Activated T-helper 17 cell treated with anti-CD3 and anti-CD28 coated beads, Interleukin-2, amount 50 U/mL, for 72 hours (primary cell): Measurements from ENCODE around the gene TPST1. TPM values are rescaled to one million over a fixed set of nuclear protein-coding genes. Genes with fewer than 3 reads are reported as not detected.

Experiments used
- ATAC-seq: fragments of 150-1000 bp; cut with Tn5 transposase; replicated peaks from 2 replicates; pipeline ENCODE4 v1.10.0; 2021; ENCODE audit warnings: mild to moderate bottlenecking, moderate library complexity
- H3K27ac Mint-ChIP-seq: one replicate; pipeline ENCODE4 v1.8.0; 2022; ENCODE audit warnings: mixed read lengths
- H3K27me3 Mint-ChIP-seq: one replicate; pipeline ENCODE4 v1.8.0; 2022; ENCODE audit warnings: mixed read lengths
- H3K36me3 Mint-ChIP-seq: one replicate; pipeline ENCODE4 v1.8.0; 2022; ENCODE audit warnings: low read depth, mild to moderate bottlenecking, mixed read lengths
- H3K4me1 Mint-ChIP-seq: one replicate; pipeline ENCODE4 v1.8.0; 2022; ENCODE audit warnings: mixed read lengths
- H3K4me3 Mint-ChIP-seq: one replicate; pipeline ENCODE4 v1.8.0; 2022; ENCODE audit warnings: mild to moderate bottlenecking, mixed read lengths
- H3K9me3 Mint-ChIP-seq: one replicate; pipeline ENCODE4 v1.8.0; 2022; ENCODE audit warnings: mixed read lengths
- total RNA-seq, 2 donors: library from RNA; stranded (reverse); gene quantifications; one replicate each; pipeline ENCODE4 v1.2.3, GENCODE V29; 2022

Gene TPST1
- total RNA-seq, 2 donors from 2014 or later, result 0.84 to 0.93 TPM

DNA sequence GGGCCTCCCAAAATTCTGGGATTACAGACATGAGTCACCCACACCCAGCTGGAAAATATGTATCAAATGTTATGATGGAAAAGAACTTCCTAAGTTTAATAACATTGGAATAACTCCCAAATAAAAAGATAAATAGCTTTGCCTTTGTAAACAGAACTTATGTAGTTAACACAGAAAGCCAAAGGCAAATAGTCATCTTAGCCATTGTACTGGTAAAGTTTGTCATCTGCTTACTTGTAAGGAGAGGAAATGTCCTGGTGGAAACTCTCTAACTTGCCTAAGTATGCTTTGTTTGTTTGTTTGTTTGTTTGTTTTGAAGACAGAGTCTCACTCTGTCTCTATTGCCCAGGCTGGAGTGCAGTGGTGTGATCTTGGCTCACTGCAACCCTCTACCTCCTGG is 23.8 kb upstream of the TPST1 start:
- ATAC-seq, result no peak
- Mint-ChIP-seq H3K9me3 (no peaks in the 10 kb centered on the region), H3K36me3 (no peaks in the 10 kb centered on the region), H3K4me1 (no peaks in the 10 kb centered on the region), H3K4me3 (no peak overlapping the region), H3K27me3 (no peaks in the 10 kb centered on the region), H3K27ac (no peak overlapping the region)

DNA sequence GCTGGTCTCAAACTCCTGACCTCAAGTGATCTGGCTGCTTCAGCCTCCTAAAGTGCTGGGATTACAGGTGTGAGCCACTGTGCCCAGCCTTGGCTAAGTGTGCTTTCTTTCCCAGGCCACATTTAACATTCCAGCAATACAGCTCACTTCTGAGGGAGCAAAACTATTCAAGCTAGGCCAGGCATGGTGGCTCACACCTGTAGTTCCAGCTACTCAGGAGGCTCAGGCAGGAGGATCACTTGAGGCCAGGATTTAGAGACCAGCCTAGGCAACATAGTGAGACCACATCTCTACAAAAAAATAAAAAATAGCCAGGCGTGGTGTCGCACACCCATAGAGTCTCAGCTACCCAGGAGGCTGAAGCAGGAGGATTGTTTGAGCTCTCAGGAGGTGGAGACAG is 23.3 kb upstream of the TPST1 start:
- no peaks in the 10 kb centered on the region for H3K36me3 Mint-ChIP-seq
- no peaks in the 10 kb centered on the region for H3K4me1 Mint-ChIP-seq
- no peaks in the 10 kb centered on the region for H3K9me3 Mint-ChIP-seq
- no peak for ATAC-seq
- no peaks in the 10 kb centered on the region for H3K27me3 Mint-ChIP-seq
- no peak overlapping the region for H3K27ac Mint-ChIP-seq
- H3K4me3 Mint-ChIP-seq, result no peak overlapping the region

DNA sequence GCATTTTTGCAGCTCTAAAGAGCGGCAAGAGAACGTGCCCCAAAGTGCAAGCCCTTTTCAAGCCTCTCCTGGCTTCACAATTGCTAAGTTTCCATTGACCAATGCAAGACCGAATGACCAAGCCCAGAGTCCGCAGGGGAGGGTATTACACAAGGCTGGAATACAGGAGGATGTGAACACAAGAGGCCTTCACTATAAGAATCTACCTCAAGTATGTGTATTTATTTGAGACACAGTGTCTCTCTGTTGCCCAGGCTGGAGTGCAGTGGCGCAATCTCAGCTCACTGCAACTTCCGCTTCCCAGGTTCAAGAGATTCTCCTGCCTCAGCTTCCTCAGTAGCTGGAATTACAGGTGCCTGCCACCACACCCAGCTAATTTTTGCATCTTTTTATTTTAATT is 22.2 kb upstream of the TPST1 start:
- ATAC-seq, result no peak
- H3K36me3 Mint-ChIP-seq, result no peaks in the 10 kb centered on the region
- H3K4me1 Mint-ChIP-seq, result no peaks in the 10 kb centered on the region
- H3K27ac Mint-ChIP-seq, result no peak overlapping the region
- H3K9me3 Mint-ChIP-seq, result no peaks in the 10 kb centered on the region
- no peak overlapping the region for H3K4me3 Mint-ChIP-seq
- H3K27me3 Mint-ChIP-seq, result no peaks in the 10 kb centered on the region

DNA sequence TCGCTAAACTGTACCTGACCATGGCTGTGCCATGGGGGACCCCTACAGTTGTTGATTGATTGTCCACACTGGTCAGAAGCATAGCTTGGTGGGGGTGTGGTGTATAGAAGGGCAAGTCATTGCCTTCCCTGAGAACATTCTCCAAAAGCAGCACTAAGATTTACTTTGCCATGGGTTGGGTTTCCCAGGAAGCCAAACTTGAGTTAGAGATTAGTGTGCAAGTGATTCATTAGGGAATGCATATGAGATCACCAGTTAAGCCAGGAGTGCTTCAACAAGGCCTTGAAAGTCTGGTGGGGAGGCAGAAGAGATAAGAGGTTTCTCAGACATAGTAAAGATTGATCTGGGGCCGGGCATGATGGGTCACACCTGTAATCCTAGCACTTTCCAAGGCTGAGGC is 21.4 kb upstream of the TPST1 start:
- no peaks in the 10 kb centered on the region for H3K4me1 Mint-ChIP-seq
- no peak overlapping the region for H3K4me3 Mint-ChIP-seq
- H3K9me3 Mint-ChIP-seq, result no peaks in the 10 kb centered on the region
- H3K36me3 Mint-ChIP-seq, result no peaks in the 10 kb centered on the region
- no peak for ATAC-seq
- H3K27ac Mint-ChIP-seq, result no peak overlapping the region
- H3K27me3 Mint-ChIP-seq, result peaks cover 3% of the 10 kb centered on the region

DNA sequence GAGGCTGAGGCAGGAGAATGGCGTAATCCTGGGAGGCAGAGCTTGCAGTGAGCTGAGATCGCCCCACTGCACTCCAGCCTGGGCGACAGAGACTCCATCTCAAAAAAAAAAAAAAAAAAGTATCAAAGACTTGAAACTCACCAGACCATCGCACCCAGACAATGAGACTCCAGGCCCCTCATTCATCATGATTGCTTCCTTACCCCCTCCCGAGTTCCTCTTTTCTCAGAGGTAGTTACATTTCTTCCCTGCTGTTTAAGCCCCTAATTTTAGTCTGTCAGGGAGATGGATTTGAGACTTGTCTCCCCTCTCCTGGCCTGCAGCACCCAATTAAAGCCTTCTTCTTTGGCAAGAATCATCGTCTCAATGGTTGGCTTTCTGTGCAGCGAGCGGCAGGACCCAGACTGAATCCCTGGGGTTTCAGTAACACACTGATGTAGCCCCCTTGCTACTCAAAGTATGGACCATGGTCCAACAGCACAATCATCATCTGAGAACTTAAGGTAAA is 19.4 kb upstream of the TPST1 start:
- Mint-ChIP-seq H3K4me1 (no peaks in the 10 kb centered on the region), H3K4me3 (no peak overlapping the region), H3K36me3 (no peaks in the 10 kb centered on the region), H3K27ac (no peak overlapping the region), H3K9me3 (no peaks in the 10 kb centered on the region), H3K27me3 (peaks cover 4% of the 10 kb centered on the region)
- no peak for ATAC-seq

DNA sequence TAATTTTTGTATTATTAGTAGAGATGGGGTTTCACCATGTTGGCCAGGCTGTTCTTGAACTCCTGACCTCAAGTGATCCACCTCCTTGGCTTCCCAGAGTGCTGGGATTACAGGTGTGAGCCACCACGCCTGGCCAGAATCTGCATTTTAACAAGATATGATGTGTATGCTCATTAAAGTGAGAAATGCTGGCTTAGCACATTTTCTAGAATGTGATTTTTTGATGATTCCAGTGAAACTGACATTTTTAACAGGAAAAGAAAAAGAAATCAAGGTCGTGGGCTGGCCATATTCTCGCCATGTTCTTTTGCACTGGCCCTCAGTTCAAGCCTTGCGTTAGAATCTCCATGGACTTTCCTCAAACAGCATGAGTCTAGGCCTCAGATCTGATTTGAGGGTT is 18.1 kb upstream of the TPST1 start:
- Mint-ChIP-seq H3K27me3 (peaks cover 4% of the 10 kb centered on the region), H3K27ac (no peak overlapping the region), H3K9me3 (no peaks in the 10 kb centered on the region), H3K4me3 (no peak overlapping the region), H3K36me3 (no peaks in the 10 kb centered on the region), H3K4me1 (no peaks in the 10 kb centered on the region)
- no peak for ATAC-seq

DNA sequence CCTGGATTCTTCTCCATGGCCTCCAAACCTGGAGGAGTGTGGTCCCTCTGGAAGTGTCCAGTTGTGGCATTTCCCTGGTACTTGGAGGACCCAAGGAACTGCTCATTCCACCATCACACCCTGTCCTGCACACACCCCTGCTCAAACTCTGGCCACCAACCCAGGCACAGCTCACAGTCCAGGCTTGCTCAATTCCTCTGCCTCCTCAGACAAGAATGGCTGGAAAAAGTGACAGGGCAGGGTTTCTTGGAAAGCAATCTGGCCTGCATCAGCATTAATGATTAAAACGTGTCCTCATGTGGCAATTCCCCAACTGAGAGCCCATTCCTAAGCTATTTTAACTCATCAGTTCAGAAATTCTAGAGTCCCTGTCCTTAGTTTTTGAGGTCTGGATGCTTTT is 17.2 kb upstream of the TPST1 start:
- no peak for ATAC-seq
- H3K36me3 Mint-ChIP-seq, result no peaks in the 10 kb centered on the region
- H3K27ac Mint-ChIP-seq, result no peak overlapping the region
- H3K4me1 Mint-ChIP-seq, result no peaks in the 10 kb centered on the region
- H3K9me3 Mint-ChIP-seq, result no peaks in the 10 kb centered on the region
- no peak overlapping the region for H3K4me3 Mint-ChIP-seq
- peaks cover 4% of the 10 kb centered on the region for H3K27me3 Mint-ChIP-seq

DNA sequence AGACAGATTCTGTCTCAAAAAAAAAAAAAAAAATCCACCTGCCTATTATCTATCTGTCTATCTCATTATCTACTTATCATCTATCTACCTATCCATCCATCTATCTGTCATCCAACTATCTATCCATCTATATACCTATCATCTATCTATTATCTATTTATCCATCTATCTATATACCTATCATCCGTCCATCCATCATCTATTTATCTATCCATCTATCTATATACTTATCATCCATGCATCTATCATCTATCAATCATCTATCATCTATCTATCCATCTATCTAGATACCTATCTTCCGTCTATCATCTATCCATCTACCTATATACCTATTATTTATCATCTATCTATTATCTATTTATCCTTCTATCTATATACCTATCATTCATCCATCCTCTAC is 16.5 kb upstream of the TPST1 start:
- Mint-ChIP-seq H3K27me3 (peaks cover 4% of the 10 kb centered on the region), H3K9me3 (no peaks in the 10 kb centered on the region), H3K36me3 (no peaks in the 10 kb centered on the region), H3K27ac (no peak overlapping the region), H3K4me1 (no peaks in the 10 kb centered on the region), H3K4me3 (no peak overlapping the region)
- ATAC-seq, result no peak

DNA sequence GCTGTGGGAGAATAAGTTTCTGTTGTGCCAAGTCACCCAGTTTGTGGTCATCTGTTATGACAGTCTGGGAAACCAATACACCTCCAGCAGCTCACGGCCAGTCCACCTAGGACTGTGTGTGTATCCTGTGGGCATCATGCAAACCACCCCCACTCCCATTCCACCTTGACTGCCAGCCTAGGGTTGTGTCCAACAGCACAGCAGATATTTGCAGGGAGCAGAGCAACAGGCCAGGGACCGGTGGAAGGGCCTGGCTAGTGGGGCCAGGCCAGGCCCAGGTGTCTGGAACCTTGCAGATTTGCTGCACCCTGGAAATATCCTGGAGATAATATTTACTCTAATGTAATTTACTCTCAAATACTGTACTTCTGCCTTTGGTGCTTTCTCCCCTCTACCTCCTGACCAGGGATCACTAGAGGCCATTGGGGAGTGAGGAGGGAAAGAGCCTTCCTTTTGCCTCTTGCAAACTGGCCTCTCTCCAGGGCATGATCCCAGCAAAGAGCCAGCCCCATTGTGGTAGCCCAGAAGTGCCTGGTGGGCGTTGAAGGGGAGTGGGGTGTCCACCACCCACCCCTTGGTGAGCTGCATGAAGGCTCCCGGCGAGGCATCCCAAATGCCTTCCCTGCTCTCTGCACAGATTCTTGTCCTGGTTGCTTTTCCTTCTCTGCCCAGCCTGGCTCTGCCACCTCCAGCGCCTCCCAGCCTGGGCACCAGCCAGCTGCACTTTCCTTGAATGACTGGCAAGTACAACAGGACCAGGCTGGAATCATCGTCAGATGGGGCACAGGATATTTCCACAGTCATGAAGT is 15.2 kb upstream of the TPST1 start:
- Mint-ChIP-seq H3K36me3 (no peaks in the 10 kb centered on the region), H3K27me3 (peaks cover 4% of the 10 kb centered on the region), H3K27ac (no peak overlapping the region), H3K4me1 (no peaks in the 10 kb centered on the region), H3K9me3 (no peaks in the 10 kb centered on the region), H3K4me3 (no peak overlapping the region)
- ATAC-seq, result no peak

DNA sequence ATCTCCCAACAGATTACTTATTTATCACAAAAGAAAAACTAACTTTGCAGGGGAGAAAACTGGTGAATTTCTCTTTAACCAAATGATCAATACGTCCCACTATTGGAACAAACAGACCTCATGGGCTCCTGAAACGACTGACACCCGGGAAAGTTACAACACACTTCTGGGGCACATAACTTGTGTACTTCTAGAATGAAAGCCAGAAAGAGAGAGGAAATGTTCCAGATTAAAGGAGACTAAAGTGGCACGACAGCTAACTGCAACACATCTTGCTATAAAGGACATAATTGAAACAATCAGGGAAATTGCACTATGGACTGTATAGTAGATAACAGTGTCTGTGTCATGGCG is 14.7 kb upstream of the TPST1 start:
- Mint-ChIP-seq H3K4me3 (no peak overlapping the region), H3K36me3 (no peaks in the 10 kb centered on the region), H3K27me3 (peaks cover 4% of the 10 kb centered on the region), H3K27ac (no peak overlapping the region), H3K4me1 (no peaks in the 10 kb centered on the region), H3K9me3 (no peaks in the 10 kb centered on the region)
- no peak for ATAC-seq

DNA sequence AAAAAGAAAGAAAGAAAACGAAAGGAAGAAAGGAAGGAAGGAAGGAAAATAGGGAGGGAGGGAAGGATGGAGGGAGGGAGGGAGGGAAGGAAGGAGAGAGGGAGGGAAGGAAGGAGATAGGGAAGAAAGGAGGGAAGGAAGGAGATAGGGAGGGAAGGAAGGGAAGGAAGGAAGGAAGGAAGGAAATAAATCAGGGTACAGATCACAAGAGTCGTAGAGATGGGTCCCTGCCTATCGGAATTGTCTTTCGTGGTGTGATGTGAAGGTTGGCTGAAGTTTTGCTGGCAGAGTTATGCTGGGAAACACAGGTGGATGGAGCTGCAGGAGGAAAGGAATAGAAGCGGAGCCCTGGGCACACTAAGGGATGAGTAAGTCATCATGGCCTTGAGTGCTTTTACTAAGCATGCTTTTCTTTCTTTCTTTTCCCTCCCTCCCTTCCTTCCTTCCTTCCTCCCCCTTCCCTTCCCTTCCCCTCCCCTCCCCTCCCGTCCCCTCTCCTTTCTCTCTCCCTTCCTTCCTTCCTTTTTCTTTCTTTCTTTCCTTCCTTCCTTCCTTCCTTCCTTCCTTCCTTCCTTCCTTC is 11.9 kb upstream of the TPST1 start:
- Mint-ChIP-seq H3K27me3 (peaks cover 4% of the 10 kb centered on the region), H3K9me3 (no peaks in the 10 kb centered on the region), H3K36me3 (no peaks in the 10 kb centered on the region), H3K27ac (peak overlapping the region; percentile 16), H3K4me3 (no peak overlapping the region), H3K4me1 (no peaks in the 10 kb centered on the region)
- no peak for ATAC-seq

DNA sequence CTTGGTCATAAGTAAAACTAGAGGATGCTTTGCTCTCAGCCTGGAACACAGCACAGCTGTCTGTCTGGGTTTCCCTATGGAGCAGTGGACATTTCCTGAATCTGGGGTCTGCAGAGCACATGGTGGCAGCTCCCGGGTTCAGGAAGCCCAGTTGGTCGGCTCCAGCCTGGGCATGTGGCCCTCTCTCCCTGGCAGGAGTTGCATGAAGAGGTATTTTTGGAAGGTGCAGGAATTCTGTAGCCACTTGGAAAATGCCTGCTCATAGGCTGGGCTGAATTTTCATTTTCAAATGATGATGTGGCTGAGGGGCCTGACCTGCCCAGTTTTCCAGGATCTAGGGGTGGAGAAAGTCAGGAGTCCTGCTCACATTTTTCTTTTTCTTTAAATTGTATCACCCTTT is 6.7 kb upstream of the TPST1 start:
- no peak for ATAC-seq
- Mint-ChIP-seq H3K9me3 (no peaks in the 10 kb centered on the region), H3K27ac (no peak overlapping the region), H3K4me1 (peaks cover 5% of the 10 kb centered on the region), H3K27me3 (peaks cover 7% of the 10 kb centered on the region), H3K4me3 (no peak overlapping the region), H3K36me3 (no peaks in the 10 kb centered on the region)

DNA sequence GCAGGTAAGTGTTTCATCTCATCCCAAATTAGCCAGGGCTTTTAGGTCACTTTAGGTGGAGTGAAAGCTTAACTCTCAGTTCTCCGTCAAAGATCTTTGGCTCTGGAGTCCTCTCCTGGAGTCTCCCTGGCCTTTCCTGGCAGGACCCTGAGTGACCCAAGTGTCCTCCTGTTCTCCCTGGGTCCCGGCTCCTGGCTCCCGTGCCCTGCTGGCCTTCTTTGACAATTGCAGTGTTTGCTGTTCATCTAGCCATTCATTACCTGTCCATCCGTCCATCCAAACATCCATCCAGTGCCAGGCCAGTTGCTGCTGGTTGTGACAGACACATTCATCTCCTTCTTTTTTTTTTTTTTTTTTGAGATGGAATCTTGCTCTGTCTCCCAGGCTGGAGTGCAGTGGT is 6.2 kb upstream of the TPST1 start:
- Mint-ChIP-seq H3K4me1 (peaks cover 5% of the 10 kb centered on the region), H3K27ac (no peak overlapping the region), H3K4me3 (no peak overlapping the region), H3K27me3 (peaks cover 7% of the 10 kb centered on the region), H3K36me3 (no peaks in the 10 kb centered on the region), H3K9me3 (no peaks in the 10 kb centered on the region)
- ATAC-seq, result no peak

DNA sequence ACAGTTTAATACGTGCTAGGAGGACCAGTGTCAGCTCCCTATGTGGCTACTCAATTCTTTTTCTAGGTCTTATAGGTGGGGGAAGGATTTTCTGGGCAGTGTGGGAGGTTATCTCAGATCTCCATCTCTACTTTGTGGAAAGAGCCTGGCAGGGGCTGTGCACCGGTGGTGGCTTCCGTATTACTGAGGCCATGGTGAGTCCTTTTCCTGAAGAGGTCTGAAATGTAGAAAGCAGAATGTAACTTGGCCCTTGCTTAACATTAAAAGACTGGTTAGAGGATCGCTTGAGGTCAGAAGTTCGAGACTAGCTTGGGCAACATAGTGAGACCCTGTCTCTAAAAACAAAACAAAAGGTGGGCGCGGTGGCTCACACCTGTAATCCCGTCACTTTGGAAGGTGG is 2.7 kb upstream of the TPST1 start:
- no peaks in the 10 kb centered on the region for H3K9me3 Mint-ChIP-seq
- peaks cover 19% of the 10 kb centered on the region for H3K27me3 Mint-ChIP-seq
- H3K27ac Mint-ChIP-seq, result no peak overlapping the region
- ATAC-seq, result no peak
- H3K36me3 Mint-ChIP-seq, result no peaks in the 10 kb centered on the region
- peaks cover 14% of the 10 kb centered on the region for H3K4me1 Mint-ChIP-seq
- H3K4me3 Mint-ChIP-seq, result no peak overlapping the region

DNA sequence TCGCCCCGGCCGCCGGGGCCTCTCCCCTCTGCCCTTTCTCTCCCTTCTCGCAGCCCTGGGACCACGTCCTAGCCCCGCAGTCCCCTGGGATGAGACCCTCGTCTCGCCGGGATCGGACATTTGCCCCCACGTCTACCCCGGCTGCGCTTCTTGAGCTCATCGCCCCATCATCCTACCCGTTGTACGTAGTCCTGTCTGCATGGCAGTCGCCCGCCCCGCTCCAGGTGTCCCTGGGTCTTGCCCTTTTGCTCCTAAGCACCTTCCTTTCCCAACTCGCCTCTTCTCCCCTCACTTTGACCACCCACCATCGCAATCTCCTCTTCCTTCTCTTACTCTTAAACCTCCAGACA is 582 bp downstream of the TPST1 start:
- H3K36me3 Mint-ChIP-seq, result no peaks in the 10 kb centered on the region
- peak overlapping the region; percentile 81 for H3K4me3 Mint-ChIP-seq
- H3K4me1 Mint-ChIP-seq, result peaks cover 20% of the 10 kb centered on the region
- H3K9me3 Mint-ChIP-seq, result no peaks in the 10 kb centered on the region
- H3K27ac Mint-ChIP-seq, result peak overlapping the region; percentile 70
- ATAC-seq, result no peak
- peaks cover 37% of the 10 kb centered on the region for H3K27me3 Mint-ChIP-seq
